ENCODE measurements around the gene C1orf159.

Gene C1orf159

DNA sequence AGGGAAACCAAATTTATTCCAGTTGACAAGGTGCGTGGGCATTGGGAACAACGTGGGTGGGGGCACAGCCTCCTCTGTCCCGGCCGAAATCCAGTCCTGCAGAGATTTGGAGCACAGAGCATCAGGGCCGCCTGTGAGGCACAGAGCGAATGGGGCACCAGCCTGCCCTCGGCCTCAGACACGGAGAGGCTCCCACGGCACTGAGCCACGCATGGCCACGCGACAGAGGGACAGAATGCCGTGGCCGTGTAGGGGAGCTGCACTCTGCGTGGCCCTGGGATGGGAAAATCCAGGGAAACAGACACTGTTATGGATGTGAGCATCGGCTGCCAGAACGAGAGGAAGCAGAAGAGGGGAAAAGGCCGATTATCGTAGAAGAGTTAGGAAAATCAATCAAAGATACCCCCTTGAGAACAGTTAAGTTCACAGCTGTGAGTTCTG lies 13.5 kb upstream of the C1orf159 start:
- DNase-seq (ENCODE audit: low read depth) = no peak
- Histone ChIP-seq H3K4me3 (ENCODE audit: low read length) (no peak overlapping the region), H3K36me3 (ENCODE audit: control insufficient read depth, insufficient read depth, low read length, severe bottlenecking) (no peaks in the 10 kb centered on the region), H3K27me3 (replicated peaks; ENCODE audit: control insufficient read depth, insufficient read depth, low read length) (peaks cover 15% of the 10 kb centered on the region), H3K4me1 (ENCODE audit: control insufficient read depth, insufficient read depth, low read length) (no peaks in the 10 kb centered on the region), H3K9me3 (ENCODE audit: control insufficient read depth, low read length) (no peaks in the 10 kb centered on the region), H3K9ac (ENCODE audit: low read length) (no peak overlapping the region)

- Histone ChIP-seq H3K36me3 (ENCODE audit: control insufficient read depth, insufficient read depth, low read length, severe bottlenecking) (no peaks in the 10 kb centered on the region), H3K4me3 (ENCODE audit: low read length) (no peak overlapping the region), H3K27me3 (replicated peaks; ENCODE audit: control insufficient read depth, insufficient read depth, low read length) (peaks cover 15% of the 10 kb centered on the region), H3K9me3 (ENCODE audit: control insufficient read depth, low read length) (no peaks in the 10 kb centered on the region), H3K4me1 (ENCODE audit: control insufficient read depth, insufficient read depth, low read length) (no peaks in the 10 kb centered on the region), H3K9ac (ENCODE audit: low read length) (no peak overlapping the region)
- DNase-seq (ENCODE audit: low read depth) = no peak
These were observed 12.7 kb upstream of the C1orf159 start for GRCh38 chr1:1128454-1129139.

DNA sequence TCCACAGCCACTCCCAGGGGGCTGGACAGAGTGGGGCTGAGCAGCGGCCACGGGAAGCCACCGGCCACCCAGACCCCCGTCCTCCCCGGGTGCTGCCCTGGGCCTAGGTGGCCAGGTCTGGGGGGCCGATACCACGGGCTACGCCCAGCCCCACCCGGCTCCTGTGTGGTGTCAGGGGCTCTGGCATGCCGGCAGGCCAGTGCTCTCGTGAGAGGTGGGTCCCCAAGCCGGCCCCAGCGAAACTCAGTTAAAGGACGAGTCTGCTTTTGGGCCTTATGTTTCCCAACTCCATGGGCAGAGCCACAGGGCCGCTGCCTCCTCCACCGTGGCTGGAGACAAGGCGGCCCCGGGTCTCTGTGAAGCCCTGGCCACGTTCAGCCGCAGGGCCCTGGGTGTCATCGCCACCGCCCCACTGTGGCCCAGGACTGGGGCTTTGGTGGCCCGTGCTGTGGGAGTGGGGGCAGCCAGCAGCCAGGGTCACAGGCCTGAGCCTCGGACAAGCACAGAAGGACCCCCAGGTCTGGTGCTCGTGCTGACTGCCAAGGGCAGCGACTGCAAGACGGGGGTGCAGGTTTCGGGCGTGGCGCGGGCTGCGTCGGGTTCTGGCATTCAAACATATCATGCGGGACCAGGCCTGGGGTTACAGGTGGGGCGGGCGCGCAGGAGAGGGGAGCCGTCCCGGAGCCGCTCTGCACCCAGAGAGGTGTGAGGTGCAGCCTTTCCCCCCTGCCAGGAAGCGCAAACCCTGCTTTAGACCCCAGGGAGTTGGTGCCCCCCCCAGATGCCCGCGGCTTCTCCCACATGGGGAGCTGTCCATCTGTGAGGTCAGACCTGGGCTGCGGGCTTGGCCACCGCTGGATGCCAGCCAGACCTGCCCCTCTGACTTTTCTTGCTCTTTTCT lies 11.9 kb upstream of the C1orf159 start:
- Histone ChIP-seq H3K9ac (ENCODE audit: low read length) (no peak overlapping the region), H3K4me1 (ENCODE audit: control insufficient read depth, insufficient read depth, low read length) (no peaks in the 10 kb centered on the region), H3K9me3 (ENCODE audit: control insufficient read depth, low read length) (no peaks in the 10 kb centered on the region), H3K36me3 (ENCODE audit: control insufficient read depth, insufficient read depth, low read length, severe bottlenecking) (no peaks in the 10 kb centered on the region), H3K4me3 (ENCODE audit: low read length) (no peak overlapping the region), H3K27me3 (replicated peaks; ENCODE audit: control insufficient read depth, insufficient read depth, low read length) (peaks cover 15% of the 10 kb centered on the region)
- no peak for DNase-seq (ENCODE audit: low read depth)

- no peaks in the 10 kb centered on the region for H3K9me3 ChIP-seq (ENCODE audit: control insufficient read depth, low read length)
- H3K36me3 ChIP-seq (ENCODE audit: control insufficient read depth, insufficient read depth, low read length, severe bottlenecking) = no peaks in the 10 kb centered on the region
- H3K9ac ChIP-seq (ENCODE audit: low read length) = no peak overlapping the region
- H3K27me3 ChIP-seq (replicated peaks; ENCODE audit: control insufficient read depth, insufficient read depth, low read length) = peaks cover 10% of the 10 kb centered on the region
- no peak overlapping the region for H3K4me3 ChIP-seq (ENCODE audit: low read length)
- peaks cover 4% of the 10 kb centered on the region for H3K4me1 ChIP-seq (ENCODE audit: control insufficient read depth, insufficient read depth, low read length)
- no peak for DNase-seq (ENCODE audit: low read depth)
These were observed 10.1 kb upstream of the C1orf159 start for GRCh38 chr1:1125945-1126344.

- no peak overlapping the region for H3K9ac ChIP-seq (ENCODE audit: low read length)
- H3K27me3 ChIP-seq (replicated peaks; ENCODE audit: control insufficient read depth, insufficient read depth, low read length) = peaks cover 10% of the 10 kb centered on the region
- peaks cover 4% of the 10 kb centered on the region for H3K4me1 ChIP-seq (ENCODE audit: control insufficient read depth, insufficient read depth, low read length)
- no peak overlapping the region for H3K4me3 ChIP-seq (ENCODE audit: low read length)
- no peaks in the 10 kb centered on the region for H3K36me3 ChIP-seq (ENCODE audit: control insufficient read depth, insufficient read depth, low read length, severe bottlenecking)
- no peaks in the 10 kb centered on the region for H3K9me3 ChIP-seq (ENCODE audit: control insufficient read depth, low read length)
- no peak for DNase-seq (ENCODE audit: low read depth)
These were observed 9.1 kb upstream of the C1orf159 start for GRCh38 chr1:1124786-1125642.

GRCh38 chr1:1124508-1124785 lies 8.6 kb upstream of the C1orf159 start:
- Histone ChIP-seq H3K36me3 (ENCODE audit: control insufficient read depth, insufficient read depth, low read length, severe bottlenecking) (no peaks in the 10 kb centered on the region), H3K27me3 (replicated peaks; ENCODE audit: control insufficient read depth, insufficient read depth, low read length) (peaks cover 8% of the 10 kb centered on the region), H3K9me3 (ENCODE audit: control insufficient read depth, low read length) (no peaks in the 10 kb centered on the region), H3K4me3 (ENCODE audit: low read length) (no peak overlapping the region), H3K9ac (ENCODE audit: low read length) (no peak overlapping the region), H3K4me1 (ENCODE audit: control insufficient read depth, insufficient read depth, low read length) (peaks cover 4% of the 10 kb centered on the region)
- DNase-seq (ENCODE audit: low read depth) = no peak

GRCh38 chr1:1123581-1124507 lies 8.0 kb upstream of the C1orf159 start:
- peaks cover 10% of the 10 kb centered on the region for H3K27me3 ChIP-seq (replicated peaks; ENCODE audit: control insufficient read depth, insufficient read depth, low read length)
- no peak overlapping the region for H3K4me3 ChIP-seq (ENCODE audit: low read length)
- H3K9ac ChIP-seq (ENCODE audit: low read length) = no peak overlapping the region
- DNase-seq (ENCODE audit: low read depth) = no peak
- H3K36me3 ChIP-seq (ENCODE audit: control insufficient read depth, insufficient read depth, low read length, severe bottlenecking) = no peaks in the 10 kb centered on the region
- H3K9me3 ChIP-seq (ENCODE audit: control insufficient read depth, low read length) = no peaks in the 10 kb centered on the region
- peaks cover 4% of the 10 kb centered on the region for H3K4me1 ChIP-seq (ENCODE audit: control insufficient read depth, insufficient read depth, low read length)

DNA sequence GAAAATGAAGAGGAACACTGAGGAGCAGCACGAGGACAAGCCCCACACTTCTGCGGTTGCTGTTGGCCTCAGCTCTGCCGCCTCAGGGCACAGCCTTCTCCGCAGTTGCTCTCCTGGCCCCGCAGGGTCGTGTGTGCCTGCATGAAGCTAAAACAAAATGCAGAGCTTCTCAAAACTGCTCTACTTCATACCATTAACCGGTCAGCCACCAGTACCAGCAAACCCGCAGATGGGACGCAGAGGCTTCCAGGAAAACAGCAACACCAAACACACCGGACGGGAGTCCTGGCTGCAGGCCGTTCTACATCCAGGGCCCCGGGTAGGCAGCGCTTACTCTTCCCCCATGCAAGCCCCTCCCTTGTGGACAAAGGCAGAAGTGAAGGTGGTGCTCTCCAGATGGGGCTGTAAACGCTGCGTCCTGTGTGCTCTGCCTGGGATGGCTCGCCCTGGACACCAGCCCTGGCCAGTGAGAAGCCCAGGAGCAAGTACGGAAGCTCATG lies 7.1 kb upstream of the C1orf159 start:
- Histone ChIP-seq H3K9me3 (ENCODE audit: control insufficient read depth, low read length) (no peaks in the 10 kb centered on the region), H3K4me3 (ENCODE audit: low read length) (no peak overlapping the region), H3K36me3 (ENCODE audit: control insufficient read depth, insufficient read depth, low read length, severe bottlenecking) (no peaks in the 10 kb centered on the region), H3K9ac (ENCODE audit: low read length) (no peak overlapping the region), H3K4me1 (ENCODE audit: control insufficient read depth, insufficient read depth, low read length) (peaks cover 4% of the 10 kb centered on the region), H3K27me3 (replicated peaks; ENCODE audit: control insufficient read depth, insufficient read depth, low read length) (peaks cover 18% of the 10 kb centered on the region)
- DNase-seq (ENCODE audit: low read depth) = no peak

DNA sequence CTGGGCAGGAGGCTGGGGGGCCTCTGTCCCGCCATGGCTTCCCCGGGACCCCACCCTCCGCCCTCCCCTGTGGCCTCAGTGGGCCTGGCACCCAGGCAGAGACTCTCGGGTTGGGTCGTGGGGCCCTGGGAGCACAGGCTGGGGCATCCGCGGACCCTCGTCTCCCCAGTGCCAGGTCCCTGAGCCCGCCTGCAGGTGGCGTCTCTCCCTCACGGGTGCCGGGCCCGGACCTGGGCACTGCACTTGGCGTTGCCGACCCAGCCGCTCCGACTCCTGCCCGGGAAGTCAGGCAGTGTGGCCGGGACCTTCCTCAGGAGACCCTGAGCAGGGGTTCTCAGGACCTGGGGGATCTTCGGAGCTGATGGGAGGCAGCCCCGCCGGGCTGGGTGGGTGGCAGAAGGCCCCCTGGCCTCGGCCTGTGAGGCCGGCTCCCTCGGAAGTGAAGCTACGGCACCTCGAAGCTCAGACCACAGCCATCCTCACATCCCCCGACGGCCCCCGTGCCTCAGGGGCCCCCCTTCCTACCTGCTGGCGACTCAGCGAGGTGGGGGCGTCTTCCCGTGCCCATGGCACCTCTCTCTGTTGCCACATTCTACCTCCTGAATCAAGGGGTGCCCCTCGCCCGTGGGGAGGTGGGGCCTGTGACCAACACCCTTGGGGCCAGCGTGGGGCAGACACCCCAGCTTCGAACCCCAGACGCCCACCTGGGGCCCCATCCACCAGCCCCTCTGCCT lies 6.4 kb upstream of the C1orf159 start:
- Histone ChIP-seq H3K4me3 (ENCODE audit: low read length) (peak overlapping the region; percentile 63), H3K9me3 (ENCODE audit: control insufficient read depth, low read length) (no peaks in the 10 kb centered on the region), H3K4me1 (ENCODE audit: control insufficient read depth, insufficient read depth, low read length) (peaks cover 4% of the 10 kb centered on the region), H3K36me3 (ENCODE audit: control insufficient read depth, insufficient read depth, low read length, severe bottlenecking) (no peaks in the 10 kb centered on the region), H3K9ac (ENCODE audit: low read length) (no peak overlapping the region), H3K27me3 (replicated peaks; ENCODE audit: control insufficient read depth, insufficient read depth, low read length) (peaks cover 25% of the 10 kb centered on the region)
- DNase-seq (ENCODE audit: low read depth) = peak; percentile 92

- H3K9ac ChIP-seq (ENCODE audit: low read length) = no peak overlapping the region
- H3K4me1 ChIP-seq (ENCODE audit: control insufficient read depth, insufficient read depth, low read length) = peaks cover 4% of the 10 kb centered on the region
- peaks cover 27% of the 10 kb centered on the region for H3K27me3 ChIP-seq (replicated peaks; ENCODE audit: control insufficient read depth, insufficient read depth, low read length)
- no peak overlapping the region for H3K4me3 ChIP-seq (ENCODE audit: low read length)
- H3K9me3 ChIP-seq (ENCODE audit: control insufficient read depth, low read length) = no peaks in the 10 kb centered on the region
- DNase-seq (ENCODE audit: low read depth) = no peak
- H3K36me3 ChIP-seq (ENCODE audit: control insufficient read depth, insufficient read depth, low read length, severe bottlenecking) = no peaks in the 10 kb centered on the region
These were observed 5.8 kb upstream of the C1orf159 start for GRCh38 chr1:1121611-1122077.
